ENCODE data around the gene ANO1. TPM values are rescaled to one million over a fixed set of nuclear protein-coding genes. Genes with fewer than 3 reads are reported as not detected.

The ANO1 gene
- total RNA-seq, 1 experiment from 2014 or later, result 10.9 TPM

DNA sequence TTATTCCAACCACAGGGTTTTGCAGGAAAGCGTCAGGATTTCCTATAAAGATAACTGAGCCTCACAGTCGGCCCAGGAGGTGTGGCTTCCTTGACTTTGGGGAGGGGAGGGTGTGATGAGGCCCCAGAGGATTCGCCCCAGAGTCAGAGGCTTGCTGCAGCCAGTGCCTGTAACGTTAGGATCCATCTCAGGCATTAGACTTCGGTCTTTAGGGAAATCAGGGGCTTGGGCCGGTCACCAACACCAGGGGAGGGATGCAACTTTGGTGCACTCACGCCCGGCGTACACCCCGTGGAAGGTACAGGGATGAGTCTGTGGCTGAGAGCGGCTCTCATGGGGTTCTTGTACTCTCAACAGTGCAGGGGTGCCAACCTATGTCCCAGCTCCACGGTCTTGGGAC is 5.7 kb upstream of the ANO1 start:
- H2BK5ac ChIP-seq (ENCODE audit: insufficient read length, low read length), result no peak overlapping the region
- peaks cover 10% of the 10 kb centered on the region for H3K4me1 ChIP-seq (ENCODE audit: insufficient read depth, low read length)
- H3K36me3 Mint-ChIP-seq (ENCODE audit: insufficient read depth in 1 of 3, low read depth in 3 of 3), result no peaks in the 10 kb centered on the region; a peak in 2 of 7 replicates
- no peak overlapping the region for H3K9ac ChIP-seq (ENCODE audit: extremely low read depth, insufficient read length, low read length)
- H2BK120ac ChIP-seq (ENCODE audit: low read depth, low read length, poor library complexity, severe bottlenecking), result no peak overlapping the region
- no peak overlapping the region; the same call in 1 of the 2 replicates for H3K14ac ChIP-seq (ENCODE audit: insufficient read depth, low read length)
- H3K79me2 ChIP-seq (ENCODE audit: insufficient read depth, low read length), result no peaks in the 10 kb centered on the region
- H4K91ac ChIP-seq (ENCODE audit: insufficient read length, low read depth, low read length), result no peak overlapping the region
- DNase-seq, result peak; percentile 34
- peaks cover 6% of the 10 kb centered on the region; the same call in 1 of the 2 replicates for H3K27me3 ChIP-seq (ENCODE audit: insufficient read depth, low read length)
- no peak overlapping the region for H2AK5ac ChIP-seq (ENCODE audit: insufficient read length, low read length)
- H4K20me1 ChIP-seq (ENCODE audit: control insufficient read depth, insufficient read depth, insufficient read length), result no peaks in the 10 kb centered on the region
- H3K27ac ChIP-seq (ENCODE audit: insufficient read length, low read depth, low read length), result no peak overlapping the region
- H4K8ac ChIP-seq (replicated peaks; ENCODE audit: insufficient read length, low read depth, low read length), result no peak overlapping the region
- peaks cover 55 to 63% of the 10 kb centered on the region in 2 experiments for H3K4me1 Mint-ChIP-seq
- H3K23me2 ChIP-seq (ENCODE audit: insufficient read length, low read depth, low read length, poor library complexity, severe bottlenecking), result no peaks in the 10 kb centered on the region
- H3K18ac ChIP-seq (ENCODE audit: insufficient read length, low read depth, low read length), result no peak overlapping the region
- no peak overlapping the region for H3T11ph ChIP-seq (ENCODE audit: low read length)
- peak overlapping the region; percentile 48 for H3K4me2 ChIP-seq (ENCODE audit: insufficient read depth, insufficient read length, low read length)
- WGBS (ENCODE audit: extremely low coverage, insufficient read length, low lambda C conversion rate), result no CpG with 5 or more reads among the region's 12 CpGs
- no peak overlapping the region for H3K4ac ChIP-seq (ENCODE audit: low read depth, low read length)
- H3K9me3 ChIP-seq (ENCODE audit: control insufficient read depth, low read depth, low read length), result no peaks in the 10 kb centered on the region
- H2BK15ac ChIP-seq (ENCODE audit: low read depth, low read length), result no peak overlapping the region
- peaks cover 66% of the 10 kb centered on the region for H3K27me3 Mint-ChIP-seq (ENCODE audit: low read depth)
- no peak overlapping the region for H2BK12ac ChIP-seq (ENCODE audit: insufficient read length, low read depth, low read length)
- H3K9me3 Mint-ChIP-seq, result no peaks in the 10 kb centered on the region
- peak overlapping the region in 2 of 3 experiments; percentile 64 to 89; a peak in 2 of 7 replicates for H3K27ac Mint-ChIP-seq
- H3K56ac ChIP-seq (ENCODE audit: insufficient read length, low read depth, low read length), result no peak overlapping the region
- H3K4me3 Mint-ChIP-seq, result no peak overlapping the region
- no peak overlapping the region for H2AFZ ChIP-seq (ENCODE audit: low read length)
- H3K79me1 ChIP-seq (ENCODE audit: insufficient read depth, low read depth, low read length, poor library complexity, severe bottlenecking), result no peaks in the 10 kb centered on the region
- no peak overlapping the region for H2BK20ac ChIP-seq (ENCODE audit: low read depth, low read length, poor library complexity, severe bottlenecking)
- no peak overlapping the region for H3K23ac ChIP-seq (ENCODE audit: insufficient read length, low read depth, low read length)
- TF ChIP-seq, protein P1, sequence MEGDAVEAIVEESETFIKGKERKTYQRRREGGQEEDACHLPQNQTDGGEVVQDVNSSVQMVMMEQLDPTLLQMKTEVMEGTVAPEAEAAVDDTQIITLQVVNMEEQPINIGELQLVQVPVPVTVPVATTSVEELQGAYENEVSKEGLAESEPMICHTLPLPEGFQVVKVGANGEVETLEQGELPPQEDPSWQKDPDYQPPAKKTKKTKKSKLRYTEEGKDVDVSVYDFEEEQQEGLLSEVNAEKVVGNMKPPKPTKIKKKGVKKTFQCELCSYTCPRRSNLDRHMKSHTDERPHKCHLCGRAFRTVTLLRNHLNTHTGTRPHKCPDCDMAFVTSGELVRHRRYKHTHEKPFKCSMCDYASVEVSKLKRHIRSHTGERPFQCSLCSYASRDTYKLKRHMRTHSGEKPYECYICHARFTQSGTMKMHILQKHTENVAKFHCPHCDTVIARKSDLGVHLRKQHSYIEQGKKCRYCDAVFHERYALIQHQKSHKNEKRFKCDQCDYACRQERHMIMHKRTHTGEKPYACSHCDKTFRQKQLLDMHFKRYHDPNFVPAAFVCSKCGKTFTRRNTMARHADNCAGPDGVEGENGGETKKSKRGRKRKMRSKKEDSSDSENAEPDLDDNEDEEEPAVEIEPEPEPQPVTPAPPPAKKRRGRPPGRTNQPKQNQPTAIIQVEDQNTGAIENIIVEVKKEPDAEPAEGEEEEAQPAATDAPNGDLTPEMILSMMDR (conservative IDR thresholded peaks at IDR 0.05), result no peak
- no peak overlapping the region for H4K5ac ChIP-seq (ENCODE audit: insufficient read length, low read depth, low read length)

Data from H9 (cell line).